Retinal pigment epithelial cell (primary cell): Measurements from ENCODE around the gene CTSF.

Source experiments
- DNase-seq: peaks from one replicate; pipeline ENCODE4 v3.0.0-alpha.2; 2010; ENCODE audit warnings: low read depth
- H3K4me3 ChIP-seq: 2 replicates; pipeline ENCODE4 v1.5.1; 2011; ENCODE audit warnings: mild to moderate bottlenecking, low read length, control low read depth, moderate library complexity
- TF ChIP-seq, protein P1 (sequence below): conservative IDR thresholded peaks from 2 replicates; pipeline ENCODE4 v1.5.1; 2011; ENCODE audit warnings: low read depth, low read length, control low read depth, inconsistent platforms

Gene CTSF

DNA sequence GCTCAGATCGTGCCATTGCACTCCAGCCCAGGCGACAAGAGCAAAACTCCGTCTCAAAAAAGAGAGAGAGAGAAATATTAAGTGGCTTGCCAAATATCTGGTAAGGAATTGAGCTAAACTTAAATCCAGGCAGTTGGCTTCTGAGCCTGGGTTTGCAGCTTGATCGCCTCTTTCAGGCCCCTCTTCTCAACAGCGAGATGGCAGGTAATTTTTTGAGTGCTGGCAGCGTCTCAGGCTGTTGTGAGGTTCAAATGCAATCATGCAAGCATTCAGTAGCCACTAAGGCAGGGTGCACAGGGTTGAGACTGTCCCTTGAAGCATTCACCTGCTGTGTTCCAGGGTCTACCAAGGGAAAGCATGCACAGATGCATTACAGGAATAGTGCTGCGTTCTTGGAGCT is 670 bp upstream of the CTSF start:
- no peak overlapping the region for H3K4me3 ChIP-seq
- TF ChIP-seq, protein P1, sequence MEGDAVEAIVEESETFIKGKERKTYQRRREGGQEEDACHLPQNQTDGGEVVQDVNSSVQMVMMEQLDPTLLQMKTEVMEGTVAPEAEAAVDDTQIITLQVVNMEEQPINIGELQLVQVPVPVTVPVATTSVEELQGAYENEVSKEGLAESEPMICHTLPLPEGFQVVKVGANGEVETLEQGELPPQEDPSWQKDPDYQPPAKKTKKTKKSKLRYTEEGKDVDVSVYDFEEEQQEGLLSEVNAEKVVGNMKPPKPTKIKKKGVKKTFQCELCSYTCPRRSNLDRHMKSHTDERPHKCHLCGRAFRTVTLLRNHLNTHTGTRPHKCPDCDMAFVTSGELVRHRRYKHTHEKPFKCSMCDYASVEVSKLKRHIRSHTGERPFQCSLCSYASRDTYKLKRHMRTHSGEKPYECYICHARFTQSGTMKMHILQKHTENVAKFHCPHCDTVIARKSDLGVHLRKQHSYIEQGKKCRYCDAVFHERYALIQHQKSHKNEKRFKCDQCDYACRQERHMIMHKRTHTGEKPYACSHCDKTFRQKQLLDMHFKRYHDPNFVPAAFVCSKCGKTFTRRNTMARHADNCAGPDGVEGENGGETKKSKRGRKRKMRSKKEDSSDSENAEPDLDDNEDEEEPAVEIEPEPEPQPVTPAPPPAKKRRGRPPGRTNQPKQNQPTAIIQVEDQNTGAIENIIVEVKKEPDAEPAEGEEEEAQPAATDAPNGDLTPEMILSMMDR = no peak
- no peak for DNase-seq

DNA sequence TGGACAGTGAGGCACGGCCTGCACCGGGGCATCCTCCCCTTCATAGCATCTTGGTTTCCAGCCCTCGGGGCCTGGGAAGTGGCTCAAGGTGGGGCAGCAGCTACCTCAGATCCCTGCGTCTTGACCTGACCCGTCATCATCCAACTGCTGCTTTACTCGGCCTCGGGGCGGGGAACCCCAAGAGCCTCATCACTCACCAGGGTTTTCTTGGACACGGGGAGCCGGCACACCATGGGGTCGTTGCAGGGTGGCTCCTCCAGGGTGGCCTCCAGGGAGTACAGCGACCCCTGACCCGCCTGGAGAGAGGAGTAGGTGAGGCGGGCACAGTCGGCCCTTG is 651 bp downstream of the CTSF start:
- TF ChIP-seq, protein P1 = peak; percentile 13
- H3K4me3 ChIP-seq = peak overlapping the region; percentile 35
- DNase-seq = no peak

DNA sequence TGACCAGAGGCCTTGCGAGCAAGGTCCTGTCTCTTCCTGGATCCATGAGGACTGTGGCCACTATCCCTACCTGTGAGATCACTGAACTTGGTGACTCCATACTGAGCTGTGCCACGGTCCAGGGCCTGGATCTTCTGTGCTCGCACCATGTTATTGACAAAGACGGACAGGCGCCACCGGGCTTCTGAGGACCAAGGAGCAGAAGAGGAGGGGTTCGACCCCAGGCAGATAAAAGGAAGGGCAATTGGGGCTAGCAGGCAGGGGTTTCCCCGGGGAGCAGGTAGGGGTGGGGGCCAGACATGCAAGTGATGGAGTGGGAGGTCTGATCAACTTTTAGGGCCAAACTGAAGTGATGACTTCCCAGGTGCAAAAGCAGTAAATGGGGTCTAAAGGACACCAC is 2.2 kb downstream of the CTSF start:
- H3K4me3 ChIP-seq = no peak overlapping the region
- no peak for DNase-seq
- TF ChIP-seq, protein P1 = no peak

DNA sequence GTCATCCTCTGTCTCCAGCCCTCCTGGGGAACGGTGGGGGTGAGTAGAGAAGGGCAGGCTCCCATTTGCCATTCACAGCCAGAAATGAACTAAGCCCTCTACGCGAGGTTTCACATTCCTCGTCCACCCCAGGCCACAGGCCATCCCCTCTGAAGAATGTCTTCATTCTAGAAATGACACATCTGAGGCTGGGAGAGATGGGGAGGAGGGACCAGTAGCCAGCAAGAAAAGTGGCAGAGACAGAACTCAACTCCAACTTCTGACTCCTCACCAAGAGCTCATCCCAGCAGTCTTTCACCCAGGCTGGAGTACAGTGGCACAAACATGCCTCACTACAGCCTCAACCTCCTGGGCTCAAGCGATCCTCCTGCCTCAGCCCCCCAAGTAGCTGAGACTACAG is 3.4 kb downstream of the CTSF start:
- DNase-seq = no peak
- TF ChIP-seq, protein P1 = no peak
- no peak overlapping the region for H3K4me3 ChIP-seq

DNA sequence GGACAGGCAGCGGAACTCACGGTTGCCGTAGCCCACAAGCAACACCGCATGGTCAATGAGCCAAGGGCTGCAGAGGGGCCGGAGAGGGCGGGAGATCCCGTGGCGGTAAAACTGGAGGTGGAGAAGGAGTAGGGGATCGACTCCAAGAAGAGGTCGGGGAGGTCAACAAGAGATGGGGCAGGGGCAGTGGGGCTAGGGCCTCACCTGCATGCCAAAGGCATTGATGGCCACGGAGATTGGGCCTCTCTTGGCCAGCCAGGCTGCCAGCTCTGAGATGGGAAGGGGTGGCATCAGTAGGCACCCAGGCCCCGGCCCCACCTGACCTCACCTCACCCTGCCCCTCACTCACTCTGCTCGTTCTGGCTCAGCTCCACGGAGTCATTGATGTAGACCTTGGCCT is 3.9 kb downstream of the CTSF start:
- DNase-seq = no peak
- no peak overlapping the region for H3K4me3 ChIP-seq
- TF ChIP-seq, protein P1 = no peak

DNA sequence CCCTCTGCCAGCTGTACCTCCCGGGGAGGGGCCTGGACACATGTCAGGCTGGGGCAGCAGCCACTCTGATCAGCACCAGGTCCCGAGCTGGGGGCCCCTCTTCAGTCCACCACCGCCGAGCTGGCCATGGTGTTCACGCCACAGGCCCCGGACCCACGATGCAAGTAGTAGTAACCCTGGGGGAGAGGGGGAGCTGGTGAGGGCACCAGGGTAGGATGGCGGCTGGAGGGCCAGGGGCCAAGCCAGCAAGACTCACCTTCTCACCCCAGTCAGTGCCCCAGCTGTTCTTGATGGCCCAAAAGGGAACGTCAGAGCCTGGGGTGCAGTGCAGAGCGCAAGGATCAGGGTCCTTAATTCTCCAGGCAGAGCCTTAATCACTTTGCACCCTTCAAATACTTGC is 4.6 kb downstream of the CTSF start:
- DNase-seq = no peak
- no peak overlapping the region for H3K4me3 ChIP-seq
- TF ChIP-seq, protein P1 = no peak

DNA sequence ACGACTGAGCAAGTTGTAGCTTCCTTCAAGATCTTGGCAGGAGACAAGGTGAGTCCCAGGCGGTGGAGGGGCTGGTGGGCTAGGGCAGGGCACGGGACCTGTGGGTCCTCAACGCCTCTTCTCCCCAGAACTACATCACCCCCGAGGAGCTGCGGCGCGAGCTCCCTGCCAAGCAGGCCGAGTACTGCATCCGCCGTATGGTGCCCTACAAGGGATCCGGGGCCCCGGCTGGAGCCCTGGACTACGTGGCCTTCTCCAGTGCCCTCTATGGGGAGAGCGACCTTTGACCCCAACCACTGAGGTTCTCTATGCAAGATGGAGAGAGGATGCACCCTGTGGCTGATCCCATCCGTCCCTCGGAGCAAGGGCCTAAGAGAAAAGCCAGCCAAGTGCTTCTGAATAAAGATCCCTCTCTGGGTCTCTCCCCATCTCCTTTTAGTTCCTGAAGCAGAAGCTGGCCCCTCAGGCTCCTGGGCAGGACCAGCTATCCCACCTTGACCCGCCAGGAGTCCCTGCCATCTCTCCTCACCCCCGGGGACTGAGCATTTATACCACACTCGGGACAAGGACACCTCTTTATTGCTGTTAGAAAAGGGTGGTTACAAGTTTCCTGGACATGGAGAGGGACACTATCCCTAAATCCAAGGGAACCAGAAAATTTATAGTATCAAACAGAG is 5.4 kb downstream of the CTSF start:
- TF ChIP-seq, protein P1 = no peak
- no peak overlapping the region for H3K4me3 ChIP-seq
- no peak for DNase-seq
